HepG2 (cell line): ENCODE data around the gene ATP6V0E1. TPM values are rescaled to one million over a fixed set of nuclear protein-coding genes. Genes with fewer than 3 reads are reported as not detected.

Source experiments
- ATAC-seq: fragments of 200-7000 bp; cut with Tn5 transposase; 3 replicates; pipeline ENCODE4 v1.9.1; 2020; ENCODE audit warnings: mild to moderate bottlenecking, moderate library complexity
- Bru-seq: library from RNA; stranded (reverse); fragments of 400-500 nt; gene quantifications from one replicate; lab custom pipeline; 2021; lab: Mats Ljungman, UMichigan
- BruChase-seq, 2 experiments: library from RNA; stranded (reverse); fragments of 400-500 nt; gene quantifications; one replicate each; lab custom pipeline; 2021; lab: Mats Ljungman, UMichigan
- BruUV-seq: library from RNA; stranded (reverse); fragments of 400-500 nt; replicated peaks from 2 replicates; lab custom pipeline; 2021; lab: Mats Ljungman, UMichigan
- CTCF ChIA-PET: fragments of 300-600 bp; formaldehyde crosslinking; extraction: SDS; loops from one replicate; lab custom pipeline; 2021; ENCODE audit warnings: low total read pairs, inconsistent platforms, low intra/inter-chr PET ratio; lab: Yijun Ruan, JAX
- POLR2A ChIA-PET: fragments of 350-600 bp; sonication (Branson Sonifier 250); formaldehyde crosslinking; loops from one replicate; lab custom pipeline; 2020; ENCODE audit warnings: antibody characterized with exemption, inconsistent platforms; lab: Yijun Ruan, JAX
- DNase-seq: peaks from one replicate; pipeline ENCODE4 v3.0.0-alpha.2; 2015; ENCODE audit warnings: low spot score
- FAIRE-seq: peaks from 3 replicates; lab custom pipeline; 2011; peaks lifted over from hg19 to GRCh38; lab: Jason Lieb, UNC
- H2AFZ ChIP-seq: one replicate; pipeline ENCODE4 v1.6.1; 2011; ENCODE audit warnings: low read length, inconsistent platforms
- H3K27ac ChIP-seq: fragments of 300-600 bp; 3 replicates; pipeline ENCODE4 v1.8.0; 2011; ENCODE audit warnings: mixed run types, mild to moderate bottlenecking, mixed read lengths, low read length, inconsistent platforms; ENCODE audit not compliant: insufficient read depth; ENCODE audit errors: extremely low read length
- H3K27me3 ChIP-seq, 2 experiments: fragments of 200-600 bp in 1 of 2; 2 replicates in 1 of 2; 3 replicates in 1 of 2; pipeline versions ENCODE4 v1.6.0 to v1.8.0; 2011; ENCODE audit warnings: low read length in 2 of 2, mild to moderate bottlenecking in 2 of 2, moderate library complexity in 2 of 2, inconsistent platforms in 1 of 2; ENCODE audit not compliant: insufficient read depth in 2 of 2, control insufficient read depth in 1 of 2
- H3K36me3 ChIP-seq, 2 experiments: fragments of 200-600 bp in 1 of 2; replicated peaks in 1 of 2; 2 replicates in 1 of 2; 3 replicates in 1 of 2; pipeline versions ENCODE4 v1.5.1 to v1.8.0; 2011; ENCODE audit warnings: low read length in 2 of 2, inconsistent platforms in 1 of 2; ENCODE audit not compliant: insufficient read depth in 2 of 2, control insufficient read depth in 1 of 2
- H3K4me1 ChIP-seq: 2 replicates; pipeline ENCODE4 v1.5.1; 2012; ENCODE audit warnings: low read length, inconsistent platforms; ENCODE audit not compliant: insufficient read depth
- H3K4me2 ChIP-seq: 2 replicates; pipeline ENCODE4 v1.6.0; 2011; ENCODE audit warnings: low read depth, low read length, inconsistent platforms
- H3K4me3 ChIP-seq, 3 experiments: fragments of 200-600 bp in 1 of 3; sonication (generic), shearing (Covaris generic) in 1 of 3; replicated peaks in 1 of 3; 2 replicates each; pipeline ENCODE4 v1.5.1; 2011 to 2016; ENCODE audit warnings: low read length in 3 of 3, inconsistent platforms in 2 of 3, low read depth in 2 of 3, mild to moderate bottlenecking in 2 of 3, control low read depth in 1 of 3, mixed read lengths in 1 of 3; ENCODE audit not compliant: insufficient read depth in 1 of 3
- H3K79me2 ChIP-seq: one replicate; pipeline ENCODE4 v1.6.1; 2011; ENCODE audit warnings: low read length, inconsistent platforms; ENCODE audit not compliant: insufficient read depth
- H3K9ac ChIP-seq: 2 replicates; pipeline ENCODE4 v1.6.0; 2011; ENCODE audit warnings: mild to moderate bottlenecking, low read depth, low read length, inconsistent platforms; ENCODE audit not compliant: insufficient read depth
- H3K9me3 ChIP-seq: 2 replicates; pipeline ENCODE4 v1.5.1; 2012; ENCODE audit warnings: mild to moderate bottlenecking, low read length
- H4K20me1 ChIP-seq: 2 replicates; pipeline ENCODE4 v1.6.0; 2011; ENCODE audit warnings: inconsistent platforms, mild to moderate bottlenecking, low read length, moderate library complexity; ENCODE audit not compliant: insufficient read depth
- ATF7 ChIP-seq, 2 experiments: fragments of 450-650 bp in 1 of 2; sonication (generic) in 1 of 2; formaldehyde crosslinking in 1 of 2; IDR thresholded peaks; 2 replicates each; pipeline versions ENCODE4 v1.4.0 to v1.6.1; 2016 to 2020; ENCODE audit warnings: antibody characterized with exemption in 1 of 2, mild to moderate bottlenecking in 1 of 2, missing genetic modification reagents in 1 of 2
- NFRKB ChIP-seq: fragments of 450-650 bp; IDR thresholded peaks from 2 replicates; pipeline ENCODE4 v1.6.1; 2017
- NR2F1 ChIP-seq, 2 experiments: fragments of 450-650 bp in 1 of 2; formaldehyde crosslinking in 1 of 2; IDR thresholded peaks; 2 replicates each; pipeline versions ENCODE4 v1.5.0 to v1.6.1; 2016 to 2020; ENCODE audit warnings: mild to moderate bottlenecking in 1 of 2, missing compliant biosample characterization in 1 of 2, missing genetic modification reagents in 1 of 2, moderate library complexity in 1 of 2
- SALL2 ChIP-seq: sonication (generic); formaldehyde crosslinking; IDR thresholded peaks from 2 replicates; pipeline ENCODE4 v1.8.1; 2023; ENCODE audit warnings: mild to moderate bottlenecking, missing genetic modification reagents, inconsistent platforms
- ZNF256 ChIP-seq: sonication (generic); formaldehyde crosslinking; conservative IDR thresholded peaks from 2 replicates; pipeline ENCODE4 v1.4.0; 2020; ENCODE audit warnings: missing genetic modification reagents
- ZNF670 ChIP-seq: sonication (generic); formaldehyde crosslinking; IDR thresholded peaks from 2 replicates; pipeline ENCODE4 v1.8.0; 2022; ENCODE audit warnings: mild to moderate bottlenecking, missing genetic modification reagents, borderline replicate concordance
- WGBS: methylation state at CpG from one replicate; pipeline ENCODE4 v1.1.6; 2017; ENCODE audit warnings: low lambda C conversion rate; 5-methylcytosine and 5-hydroxymethylcytosine counted together
- in situ Hi-C: cut with HindIII; loops from 2 replicates; pipeline ENCODE4 v1.10.0; 2017; ENCODE audit warnings: low pct_unique_long_range_greater_than_20kb; ENCODE audit not compliant: extremely low pct_ligation_motif_present
- intact Hi-C: fragments of 100-400 bp; cut with micrococcal nuclease; formaldehyde crosslinking; loops from one replicate; pipeline ENCODE4 v1.10.0; 2022; ENCODE audit not compliant: unreplicated experiment
- long read RNA-seq, 2 experiments: library from RNA in 1 of 2; library from polyadenylated mRNA in 1 of 2; stranded (forward) in 1 of 2; unstranded in 1 of 2; transcript quantifications; one replicate each; pipeline ENCODE4 v2.0.0, GENCODE V29; 2019 to 2022
- polyA minus RNA-seq, 3 experiments: library from RNA; depleted of rRNA, polyadenylated mRNA; stranded (reverse); fragments of >200 nt; gene quantifications; 2 replicates each; pipeline ENCODE4 v1.2.3, GENCODE V29; 2011; ENCODE audit warnings: low replicate concordance in 1 of 3
- polyA plus RNA-seq, 8 experiments: library from polyadenylated mRNA; depleted of rRNA in 3 of 8; stranded (reverse) in 7 of 8; unstranded in 1 of 8; fragments of >200 nt; fragmentation: Illumina TruSeq in 4 of 8; extraction: Trizol in 4 of 8; gene quantifications; 2 replicates each; pipeline versions ENCODE4 v1.2.1 to v1.2.3, GENCODE V29; 2011 to 2016; ENCODE audit warnings: low read depth in 4 of 8, missing spikeins in 1 of 8, mixed read lengths in 1 of 8; ENCODE audit not compliant: insufficient read depth in 1 of 8
- total RNA-seq, 5 experiments: library from RNA; depleted of rRNA; stranded (reverse); fragments of >200 nt; fragmentation: Illumina TruSeq; extraction: Trizol; gene quantifications; 2 replicates each; pipeline ENCODE4 v1.2.3, GENCODE V29; 2016; ENCODE audit warnings: low read depth in 1 of 5
- TF ChIP-seq, protein P1 (sequence below), 2 experiments: sonication (generic) in 1 of 2; formaldehyde crosslinking in 1 of 2; IDR thresholded peaks; 2 replicates each; pipeline versions ENCODE4 v1.4.0 to v1.6.1; 2016 to 2020; ENCODE audit warnings: borderline replicate concordance in 1 of 2, low read depth in 1 of 2, mild to moderate bottlenecking in 1 of 2, missing genetic modification reagents in 1 of 2
- TF ChIP-seq, protein P2 (sequence below): sonication (generic); formaldehyde crosslinking; IDR thresholded peaks from 2 replicates; pipeline ENCODE4 v1.4.0; 2020; ENCODE audit warnings: missing genetic modification reagents, low read depth, mild to moderate bottlenecking, borderline replicate concordance

ATP6V0E1 gene
- total RNA-seq (2016; rRNA removed; fragmentation: Illumina TruSeq; extraction: Trizol) (121 and 143 TPM in 2 replicates), polyA plus RNA-seq (2011; rRNA removed) (215 TPM in 2 replicates), polyA minus RNA-seq (2011; rRNA and poly(A)+ RNA removed; ENCODE audit: low replicate concordance) (128 and 158 TPM in 2 replicates), Bru-seq, nascent RNA (percentile 77 among the genes with signal in this experiment), BruChase-seq, experiment 1, labeled RNA remaining after a 6-hour chase (percentile 81 among the genes with signal in this experiment), BruChase-seq, experiment 2, labeled RNA remaining after a 2-hour chase (percentile 74 among the genes with signal in this experiment)
- 42.6 and 60.2 TPM in 2 replicates for total RNA-seq (2016; cell fraction: cytosol; rRNA removed; fragmentation: Illumina TruSeq; extraction: Trizol; ENCODE audit: low read depth)
- total RNA-seq (2016; cell fraction: insoluble cytoplasmic fraction; rRNA removed; fragmentation: Illumina TruSeq; extraction: Trizol) = 133 and 156 TPM in 2 replicates
- total RNA-seq (2016; cell fraction: membrane; rRNA removed; fragmentation: Illumina TruSeq; extraction: Trizol) = 107 and 116 TPM in 2 replicates
- 95.8 and 110 TPM in 2 replicates for total RNA-seq (2016; cell fraction: nucleus; rRNA removed; fragmentation: Illumina TruSeq; extraction: Trizol)
- polyA plus RNA-seq (2011; cell fraction: cytosol; rRNA removed) = 78.6 and 139 TPM in 2 replicates
- 23.8 and 34.6 TPM in 2 replicates for polyA plus RNA-seq (2011; cell fraction: nucleus; rRNA removed)
- polyA plus RNA-seq (2012) = 174 and 183 TPM in 2 replicates
- polyA plus RNA-seq (2016; cell fraction: cytosol; fragmentation: Illumina TruSeq; extraction: Trizol; ENCODE audit: low read depth) = 84.5 and 116 TPM in 2 replicates
- polyA plus RNA-seq (2016; cell fraction: insoluble cytoplasmic fraction; fragmentation: Illumina TruSeq; extraction: Trizol; ENCODE audit: low read depth) = 157 and 171 TPM in 2 replicates
- polyA plus RNA-seq (2016; cell fraction: membrane; fragmentation: Illumina TruSeq; extraction: Trizol; ENCODE audit: low read depth) = 138 and 160 TPM in 2 replicates
- 222 and 234 TPM in 2 replicates for polyA plus RNA-seq (2016; cell fraction: nucleus; fragmentation: Illumina TruSeq; extraction: Trizol; ENCODE audit: insufficient read depth, low read depth)
- 39.6 and 40.0 TPM in 2 replicates for polyA minus RNA-seq (2011; cell fraction: cytosol; rRNA and poly(A)+ RNA removed)
- 19.4 and 38.8 TPM in 2 replicates for polyA minus RNA-seq (2011; cell fraction: nucleus; rRNA and poly(A)+ RNA removed)
- long read RNA-seq, experiment 1, transcript ATP6V0E1-203 (4 exons, 1,433 nt) = major isoform, 172 of 177 reads
- long read RNA-seq, experiment 1, partial matches to known transcripts = 0 of 177 reads
- long read RNA-seq, experiment 1, other reads (novel, unspliced or antisense) = 4 of 177 reads
- long read RNA-seq, experiment 2, transcript ATP6V0E1-203 (4 exons, 1,433 nt) = major isoform, 224 of 253 reads
- long read RNA-seq, experiment 2, partial matches to known transcripts = 15 of 253 reads
- long read RNA-seq, experiment 2, other reads (novel, unspliced or antisense) = 10 of 253 reads

DNA sequence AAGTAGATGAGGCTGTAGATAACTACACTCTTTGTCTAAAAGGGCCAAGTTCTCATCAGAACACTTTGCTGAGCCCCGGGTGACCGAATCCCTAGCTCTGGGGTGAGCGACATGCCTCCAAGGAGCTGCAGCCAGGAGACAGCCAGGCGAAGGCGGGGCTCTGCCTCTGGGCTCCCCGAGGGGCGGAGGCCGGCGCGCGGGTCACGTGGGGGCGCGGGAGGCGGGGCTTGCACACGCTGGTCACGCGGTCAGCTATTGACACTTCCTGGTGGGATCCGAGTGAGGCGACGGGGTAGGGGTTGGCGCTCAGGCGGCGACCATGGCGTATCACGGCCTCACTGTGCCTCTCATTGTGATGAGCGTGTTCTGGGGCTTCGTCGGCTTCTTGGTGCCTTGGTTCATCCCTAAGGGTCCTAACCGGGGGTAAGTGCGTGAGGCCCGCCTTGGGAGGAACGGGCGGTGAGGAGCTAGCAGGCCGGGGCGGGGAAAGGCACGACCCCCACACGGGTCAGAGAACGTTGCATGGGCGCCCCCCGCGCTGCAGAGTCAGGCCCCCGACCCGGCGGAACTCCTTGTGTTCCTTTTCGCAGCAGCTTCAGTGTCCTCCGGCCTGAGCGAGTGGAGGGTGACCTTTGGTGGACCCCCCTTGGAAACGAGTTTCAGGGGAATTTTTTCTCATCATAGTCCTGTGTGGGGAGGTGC lies at the start of gene ATP6V0E1:
TSS of gene ATP6V0E1 (plus strand) at position 230 of the 702 bp plus-strand sequence. CDS start at position 320, 90 bp downstream.
- POLR2A ChIA-PET = interaction anchor here (0.6 to 2.4 kb wide), 17 partner anchors 10 to 348 kb away, joined by 3 to 20 read pairs (median 4); partner anchors contain the start of genes RPL26L1 and STC2
- Histone ChIP-seq H3K4me3 (peak within 1 kb of the TSS; percentile 72 to 96 (median 96)), H3K9ac (peak within 1 kb of the TSS; percentile 86), H3K79me2 (peaks cover 30% of the 10 kb centered on the region), H3K4me1 (peaks cover 26% of the 10 kb centered on the region), H3K27me3 (no peaks in the 10 kb centered on the region), H3K27ac (peak within 1 kb of the TSS; percentile 72), H3K36me3 (peaks cover 4 to 7% of the 10 kb centered on the region in 2 experiments; a peak in 4 of 5 replicates), H4K20me1 (no peaks in the 10 kb centered on the region; the same call in 1 of the 2 replicates), H2AFZ (peak within 1 kb of the TSS; percentile 92), H3K4me2 (peak within 1 kb of the TSS; percentile 83), H3K9me3 (no peaks in the 10 kb centered on the region)
- intact Hi-C loops = loop anchor here (1.0 to 5.0 kb wide), 4 partner anchors 34 to 219 kb away; partner anchors contain the start of genes BNIP1 and CREBRF
- in situ Hi-C loops = loop anchor here (5.0 to 25.0 kb wide), 4 partner anchors 74 to 579 kb away; partner anchors contain the start of genes BNIP1 and CREBRF
- DNase-seq (peak; percentile 87), ATAC-seq (peak; percentile 93), FAIRE-seq (peak; percentile 26)
- 1% methylated on average over 10 of the region's 49 CpGs for WGBS
- CTCF ChIA-PET = no interaction called here
- TSS peak; percentile 79 for BruUV-seq
- TF ChIP-seq NFRKB (no peak), ATF7 (IDR thresholded peaks at IDR 0.05) (no peak), ATF7 (CRISPR knock-in tag; IDR thresholded peaks at IDR 0.05) (no peak; the same call in 1 of the 2 replicates), SALL2 (CRISPR knock-in tag) (peak; percentile 81), NR2F1 (CRISPR knock-in tag; IDR thresholded peaks at IDR 0.05) (no peak), ZNF256 (peak; percentile 81), ZNF670 (CRISPR knock-in tag) (no peak)
- TF ChIP-seq, protein P1, sequence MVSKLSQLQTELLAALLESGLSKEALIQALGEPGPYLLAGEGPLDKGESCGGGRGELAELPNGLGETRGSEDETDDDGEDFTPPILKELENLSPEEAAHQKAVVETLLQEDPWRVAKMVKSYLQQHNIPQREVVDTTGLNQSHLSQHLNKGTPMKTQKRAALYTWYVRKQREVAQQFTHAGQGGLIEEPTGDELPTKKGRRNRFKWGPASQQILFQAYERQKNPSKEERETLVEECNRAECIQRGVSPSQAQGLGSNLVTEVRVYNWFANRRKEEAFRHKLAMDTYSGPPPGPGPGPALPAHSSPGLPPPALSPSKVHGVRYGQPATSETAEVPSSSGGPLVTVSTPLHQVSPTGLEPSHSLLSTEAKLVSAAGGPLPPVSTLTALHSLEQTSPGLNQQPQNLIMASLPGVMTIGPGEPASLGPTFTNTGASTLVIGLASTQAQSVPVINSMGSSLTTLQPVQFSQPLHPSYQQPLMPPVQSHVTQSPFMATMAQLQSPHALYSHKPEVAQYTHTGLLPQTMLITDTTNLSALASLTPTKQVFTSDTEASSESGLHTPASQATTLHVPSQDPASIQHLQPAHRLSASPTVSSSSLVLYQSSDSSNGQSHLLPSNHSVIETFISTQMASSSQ (IDR thresholded peaks at IDR 0.05; ENCODE audit: low read depth) = no peak
- TF ChIP-seq, protein P1 (CRISPR knock-in tag; IDR thresholded peaks at IDR 0.05; ENCODE audit: borderline replicate concordance) = peak; percentile 52; the same call in 1 of the 2 replicates
- TF ChIP-seq, protein P2, sequence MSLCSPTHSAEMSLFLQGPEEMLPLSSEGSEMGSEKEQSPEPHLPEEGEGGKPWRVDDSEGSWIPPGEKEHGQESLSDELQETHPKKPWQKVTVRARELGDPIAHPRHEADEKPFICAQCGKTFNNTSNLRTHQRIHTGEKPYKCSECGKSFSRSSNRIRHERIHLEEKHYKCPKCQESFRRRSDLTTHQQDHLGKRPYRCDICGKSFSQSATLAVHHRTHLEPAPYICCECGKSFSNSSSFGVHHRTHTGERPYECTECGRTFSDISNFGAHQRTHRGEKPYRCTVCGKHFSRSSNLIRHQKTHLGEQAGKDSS (CRISPR knock-in tag) = no peak; the same call in 1 of the 2 replicates
